Measurements from ENCODE around the gene PCLO. TPM values are rescaled to one million over a fixed set of nuclear protein-coding genes. Genes with fewer than 3 reads are reported as not detected.

Gene PCLO
- total and polyA plus RNA-seq, 2 of the 4 experiments (the other 2 are of a cell fraction), result under 0.01 to 0.05 TPM

DNA sequence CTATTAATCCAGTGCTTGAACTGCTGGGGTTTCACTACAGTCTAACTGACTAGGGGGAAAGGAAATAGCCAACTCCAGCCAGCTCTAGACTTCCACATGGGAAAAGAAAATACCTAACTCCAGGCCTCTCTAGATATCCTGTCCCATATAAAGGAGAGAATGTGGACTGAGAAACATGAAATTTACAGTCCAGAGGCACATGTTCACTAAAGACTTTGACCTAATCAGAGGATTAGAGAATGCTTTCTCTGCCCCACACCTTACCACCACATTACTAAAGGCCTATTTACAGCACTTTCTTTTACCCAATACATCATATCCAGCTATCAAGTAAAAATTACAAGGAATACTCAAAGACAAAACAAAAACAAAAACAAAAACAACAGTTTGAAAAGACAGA lies 164.2 kb downstream of the PCLO start:
- in situ Hi-C loops (cut with MboI; ENCODE audit: low sequenced_read_pairs) (no loop called here), intact Hi-C loops (cut with micrococcal nuclease) (loop anchor here (10.0 kb wide), 1 partner anchor 46 kb away; no protein-coding TSS in a partner anchor), dilution Hi-C loops (cut with HindIII; ENCODE audit: low sequenced_read_pairs, unreplicated experiment) (no loop called here)
- Histone ChIP-seq H3K9me3 (ENCODE audit: control insufficient read depth, insufficient read depth, low read length) (no peaks in the 10 kb centered on the region), H3K9ac (ENCODE audit: low read depth, low read length) (no peak overlapping the region), H4K5ac (ENCODE audit: low read depth, low read length) (no peak overlapping the region), H3K4me2 (ENCODE audit: low read depth, low read length) (no peak overlapping the region), H2BK5ac (ENCODE audit: low read depth, low read length, poor library complexity, severe bottlenecking) (no peak overlapping the region), H2AFZ (replicated peaks; ENCODE audit: low read length, poor library complexity) (no peak overlapping the region), H4K8ac (ENCODE audit: low read depth in 2 of 2, low read length in 2 of 2) (no peak overlapping the region), H3K4ac (ENCODE audit: low read depth, low read length) (no peak overlapping the region), H3K56ac (ENCODE audit: extremely low read depth, insufficient read depth, low read length) (no peak overlapping the region), H3K18ac (ENCODE audit: low read depth, low read length) (no peak overlapping the region), H4K91ac (ENCODE audit: insufficient read depth, low read depth, low read length) (no peak overlapping the region), H2BK20ac (ENCODE audit: low read depth, low read length) (no peak overlapping the region), H3K27ac (ENCODE audit: insufficient read depth, low read length) (no peak overlapping the region), H2AK5ac (ENCODE audit: low read depth, low read length) (no peak overlapping the region), H3K14ac (replicated peaks; ENCODE audit: low read depth, low read length) (no peak overlapping the region), H2BK15ac (ENCODE audit: low read depth, low read length) (no peak overlapping the region), H3K27me3 (ENCODE audit: control insufficient read depth, insufficient read depth, low read length) (no peaks in the 10 kb centered on the region), H2BK120ac (ENCODE audit: low read depth, low read length) (no peak overlapping the region), H3K23ac (ENCODE audit: low read depth, low read length) (no peak overlapping the region), H3K36me3 (ENCODE audit: control insufficient read depth, insufficient read depth, low read length) (no peaks in the 10 kb centered on the region), H3K4me3 (ENCODE audit: insufficient read depth, low read depth, low read length) (no peak overlapping the region), H3K9me1 (ENCODE audit: insufficient read depth, low read length) (no peaks in the 10 kb centered on the region), H3K79me1 (ENCODE audit: low read depth in 1 of 2, low read length in 2 of 2) (no peaks in the 10 kb centered on the region), H2AK9ac (replicated peaks; ENCODE audit: low read depth, low read length, poor library complexity) (no peak overlapping the region), H4K20me1 (ENCODE audit: insufficient read depth, low read length) (no peaks in the 10 kb centered on the region), H3K4me1 (ENCODE audit: control insufficient read depth, insufficient read depth, low read length) (no peaks in the 10 kb centered on the region)
- TF ChIP-seq BHLHE40 (IDR thresholded peaks at IDR 0.05; ENCODE audit: low read depth, low read length) (no peak), CHD1 (IDR thresholded peaks at IDR 0.05; ENCODE audit: low read depth, low read length) (no peak), RFX5 (IDR thresholded peaks at IDR 0.05; ENCODE audit: low read depth, low read length) (no peak), FOS (IDR thresholded peaks at IDR 0.05; ENCODE audit: low read depth, low read length) (no peak), MAZ (IDR thresholded peaks at IDR 0.05; ENCODE audit: borderline replicate concordance, low read depth, low read length) (no peak), CEBPB (IDR thresholded peaks at IDR 0.05; ENCODE audit: low read depth, low read length) (no peak), POLR2A (IDR thresholded peaks at IDR 0.05; ENCODE audit: low read depth, low read length) (no peak), RCOR1 (IDR thresholded peaks at IDR 0.05; ENCODE audit: insufficient replicate concordance, low read length) (no peak), SMC3 (IDR thresholded peaks at IDR 0.05; ENCODE audit: low read depth, low read length) (no peak), RAD21 (IDR thresholded peaks at IDR 0.05; ENCODE audit: low read length) (no peak), NFE2L2 (IDR thresholded peaks at IDR 0.05; ENCODE audit: low read depth, low read length) (no peak), MAFK (IDR thresholded peaks at IDR 0.05; ENCODE audit: low read depth, low read length) (no peak), MXI1 (IDR thresholded peaks at IDR 0.05; ENCODE audit: borderline replicate concordance, low read depth, low read length) (no peak)
- TF ChIP-seq, protein P1, sequence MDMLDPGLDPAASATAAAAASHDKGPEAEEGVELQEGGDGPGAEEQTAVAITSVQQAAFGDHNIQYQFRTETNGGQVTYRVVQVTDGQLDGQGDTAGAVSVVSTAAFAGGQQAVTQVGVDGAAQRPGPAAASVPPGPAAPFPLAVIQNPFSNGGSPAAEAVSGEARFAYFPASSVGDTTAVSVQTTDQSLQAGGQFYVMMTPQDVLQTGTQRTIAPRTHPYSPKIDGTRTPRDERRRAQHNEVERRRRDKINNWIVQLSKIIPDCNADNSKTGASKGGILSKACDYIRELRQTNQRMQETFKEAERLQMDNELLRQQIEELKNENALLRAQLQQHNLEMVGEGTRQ (IDR thresholded peaks at IDR 0.05; ENCODE audit: low read depth, low read length), result no peak
- TF ChIP-seq, protein P2, sequence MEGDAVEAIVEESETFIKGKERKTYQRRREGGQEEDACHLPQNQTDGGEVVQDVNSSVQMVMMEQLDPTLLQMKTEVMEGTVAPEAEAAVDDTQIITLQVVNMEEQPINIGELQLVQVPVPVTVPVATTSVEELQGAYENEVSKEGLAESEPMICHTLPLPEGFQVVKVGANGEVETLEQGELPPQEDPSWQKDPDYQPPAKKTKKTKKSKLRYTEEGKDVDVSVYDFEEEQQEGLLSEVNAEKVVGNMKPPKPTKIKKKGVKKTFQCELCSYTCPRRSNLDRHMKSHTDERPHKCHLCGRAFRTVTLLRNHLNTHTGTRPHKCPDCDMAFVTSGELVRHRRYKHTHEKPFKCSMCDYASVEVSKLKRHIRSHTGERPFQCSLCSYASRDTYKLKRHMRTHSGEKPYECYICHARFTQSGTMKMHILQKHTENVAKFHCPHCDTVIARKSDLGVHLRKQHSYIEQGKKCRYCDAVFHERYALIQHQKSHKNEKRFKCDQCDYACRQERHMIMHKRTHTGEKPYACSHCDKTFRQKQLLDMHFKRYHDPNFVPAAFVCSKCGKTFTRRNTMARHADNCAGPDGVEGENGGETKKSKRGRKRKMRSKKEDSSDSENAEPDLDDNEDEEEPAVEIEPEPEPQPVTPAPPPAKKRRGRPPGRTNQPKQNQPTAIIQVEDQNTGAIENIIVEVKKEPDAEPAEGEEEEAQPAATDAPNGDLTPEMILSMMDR (conservative IDR thresholded peaks at IDR 0.05; ENCODE audit: low read depth, low read length), result no peak
- TF ChIP-seq, protein P3, sequence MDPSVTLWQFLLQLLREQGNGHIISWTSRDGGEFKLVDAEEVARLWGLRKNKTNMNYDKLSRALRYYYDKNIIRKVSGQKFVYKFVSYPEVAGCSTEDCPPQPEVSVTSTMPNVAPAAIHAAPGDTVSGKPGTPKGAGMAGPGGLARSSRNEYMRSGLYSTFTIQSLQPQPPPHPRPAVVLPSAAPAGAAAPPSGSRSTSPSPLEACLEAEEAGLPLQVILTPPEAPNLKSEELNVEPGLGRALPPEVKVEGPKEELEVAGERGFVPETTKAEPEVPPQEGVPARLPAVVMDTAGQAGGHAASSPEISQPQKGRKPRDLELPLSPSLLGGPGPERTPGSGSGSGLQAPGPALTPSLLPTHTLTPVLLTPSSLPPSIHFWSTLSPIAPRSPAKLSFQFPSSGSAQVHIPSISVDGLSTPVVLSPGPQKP (IDR thresholded peaks at IDR 0.05; ENCODE audit: borderline replicate concordance, low read depth, low read length), result no peak
- DNase-seq, result no peak
- POLR2A ChIA-PET (ENCODE audit: unreplicated experiment), result no interaction called here
- BruUV-seq (replicated peaks), result no TSS peak
- no peak for ATAC-seq (ENCODE audit: low read depth)
- CTCF ChIA-PET, result no interaction called here
